NCI-H748 (cell line): ENCODE results near the gene CLDN5.

Experiments used
- DNase-seq: peaks from one replicate; lab custom pipeline; 2025; ENCODE audit not compliant: unreplicated experiment; lab: John Stamatoyannopoulos, UW

Gene CLDN5

DNA sequence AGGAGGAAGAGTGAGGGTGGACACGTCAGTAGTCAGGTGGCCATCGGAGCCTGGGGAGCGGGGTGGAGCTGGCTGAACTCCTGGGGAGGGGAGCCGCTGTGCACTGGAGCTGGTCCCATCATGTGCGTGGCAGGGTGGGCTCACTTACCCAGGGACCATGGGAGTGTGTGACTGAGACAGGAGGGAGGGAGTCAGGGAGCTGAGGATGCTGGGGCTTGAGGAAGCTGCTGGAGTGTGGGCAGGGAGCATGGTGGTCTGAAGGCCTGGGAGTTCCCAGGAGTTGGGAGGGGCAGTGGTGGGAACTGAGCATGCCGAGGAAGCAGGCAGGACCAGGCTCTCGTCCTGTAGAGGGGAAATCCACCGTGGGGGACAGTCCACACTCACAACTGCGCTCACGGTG is 18.0 kb downstream of the CLDN5 start:
- DNase-seq: no peak

DNA sequence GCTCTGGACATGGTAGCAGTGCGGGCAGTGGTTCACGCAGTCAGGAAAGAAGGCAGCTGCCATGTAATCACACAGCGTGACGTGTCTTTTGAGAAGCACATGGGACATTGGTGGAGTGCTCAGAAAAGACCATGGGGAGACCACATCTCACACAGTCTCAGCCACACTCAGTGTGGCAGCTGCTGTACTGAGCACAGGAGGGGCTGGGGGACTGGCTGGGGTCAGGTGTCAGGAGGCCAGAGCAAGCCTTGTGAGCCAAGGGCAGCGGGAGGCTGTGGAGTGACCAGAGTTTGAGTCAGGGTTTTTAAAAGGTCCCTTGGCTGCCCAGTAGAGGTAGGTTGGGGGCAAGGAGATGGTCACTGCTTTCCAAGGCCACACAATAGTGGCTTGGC is 18.5 kb downstream of the CLDN5 start:
- no peak for DNase-seq

DNA sequence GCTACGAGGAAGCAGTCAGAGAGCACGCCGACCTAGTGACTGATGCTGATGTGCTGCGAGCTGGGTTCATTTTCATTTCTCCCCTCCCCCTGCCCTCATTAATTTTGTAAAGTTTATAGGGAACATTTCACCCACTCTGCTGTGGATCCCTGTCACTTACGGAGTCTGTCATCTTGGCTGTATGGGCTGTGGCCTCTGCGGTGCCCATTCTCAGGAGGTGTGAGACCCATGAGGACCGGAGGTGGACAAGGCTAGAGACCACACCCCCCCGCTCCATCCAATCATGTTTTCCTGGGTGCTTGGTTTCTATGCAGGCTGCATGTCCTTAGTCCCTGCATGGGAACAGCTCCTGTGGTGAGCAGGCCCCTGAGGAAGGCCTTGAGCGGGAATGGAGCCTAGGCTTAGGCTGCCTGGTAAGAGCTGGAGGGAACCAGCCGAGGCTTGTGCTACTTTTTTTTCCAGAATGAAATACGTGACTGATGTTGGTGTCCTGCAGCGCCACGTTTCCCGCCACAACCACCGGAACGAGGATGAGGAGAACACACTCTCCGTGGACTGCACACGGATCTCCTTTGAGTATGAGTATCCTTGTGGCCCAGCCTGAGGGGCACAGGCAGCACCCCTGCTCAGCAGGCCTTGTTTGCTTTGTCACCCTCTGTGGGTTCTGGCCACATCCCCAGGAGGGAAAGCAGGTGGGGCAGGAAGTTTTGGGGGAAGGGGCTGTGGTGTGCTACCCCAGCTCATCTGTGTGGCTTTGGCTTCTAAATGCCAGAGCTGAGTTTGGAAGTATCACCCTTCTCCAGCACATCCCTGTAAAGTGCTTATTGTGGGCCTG is 19.1 kb downstream of the CLDN5 start:
- DNase-seq: no peak

DNA sequence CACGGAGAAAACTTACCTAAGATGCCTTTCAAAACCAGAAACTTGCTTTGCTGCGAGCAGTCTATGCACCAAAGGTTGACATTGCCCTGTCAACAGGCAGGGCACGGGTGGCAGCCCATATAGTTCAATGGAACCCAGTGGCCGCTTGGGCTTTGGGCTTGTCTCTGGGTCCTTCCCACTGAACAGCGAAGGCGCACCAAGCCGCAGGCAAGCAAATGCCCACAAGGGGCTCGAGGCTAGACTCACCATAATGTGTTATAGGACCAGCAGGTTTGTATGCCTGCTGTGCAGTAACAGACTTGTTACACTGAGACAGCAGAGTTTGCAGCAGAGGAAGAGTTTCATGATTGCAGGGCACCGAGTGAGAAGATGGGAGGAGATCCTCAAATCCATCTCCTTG is 20.3 kb downstream of the CLDN5 start:
- no peak for DNase-seq

DNA sequence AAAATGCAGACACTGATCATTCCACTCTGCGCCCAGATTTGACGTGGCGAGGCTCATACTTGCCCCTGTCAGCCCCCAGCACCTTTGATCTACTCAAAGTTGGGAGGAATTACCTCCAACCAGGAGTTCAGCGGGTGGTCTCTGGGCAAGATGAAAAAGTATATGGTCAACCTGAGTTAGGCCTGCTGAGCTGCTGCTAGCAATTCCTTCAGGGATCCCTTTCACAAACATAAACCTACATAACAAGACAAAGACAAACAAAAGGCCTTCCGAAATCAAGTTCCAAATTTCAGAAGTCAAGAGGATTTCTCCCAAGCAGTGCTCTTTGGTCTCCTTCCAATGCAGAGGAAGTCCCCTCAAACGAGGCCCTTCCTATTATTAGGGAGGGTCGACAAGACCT is 20.8 kb downstream of the CLDN5 start:
- no peak for DNase-seq

DNA sequence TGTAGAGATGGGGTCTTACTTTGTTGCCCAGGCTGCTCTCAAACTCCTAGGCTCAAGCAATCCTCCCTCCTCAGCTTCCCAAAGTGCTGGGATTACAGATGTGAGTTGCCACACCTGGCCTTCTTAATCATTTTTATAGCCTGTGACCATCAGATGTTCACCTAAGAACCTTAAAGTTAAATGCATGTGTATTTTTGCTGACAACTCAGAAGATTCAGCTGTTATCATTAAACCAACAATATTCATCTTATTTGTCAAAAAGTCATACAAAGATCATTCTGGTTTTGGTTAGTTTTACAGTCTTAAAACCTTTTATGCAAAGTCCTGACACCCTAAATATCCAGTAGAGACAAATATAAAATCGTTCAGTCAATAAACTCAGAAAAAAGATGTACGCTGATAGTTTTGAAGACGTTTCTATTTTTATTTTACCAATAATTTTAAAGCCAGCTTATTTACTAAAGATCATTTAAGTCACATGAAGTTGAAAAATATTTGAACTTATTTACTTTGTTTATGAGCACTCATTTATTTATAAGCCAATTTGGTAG is 22.2 kb downstream of the CLDN5 start:
- no peak for DNase-seq

DNA sequence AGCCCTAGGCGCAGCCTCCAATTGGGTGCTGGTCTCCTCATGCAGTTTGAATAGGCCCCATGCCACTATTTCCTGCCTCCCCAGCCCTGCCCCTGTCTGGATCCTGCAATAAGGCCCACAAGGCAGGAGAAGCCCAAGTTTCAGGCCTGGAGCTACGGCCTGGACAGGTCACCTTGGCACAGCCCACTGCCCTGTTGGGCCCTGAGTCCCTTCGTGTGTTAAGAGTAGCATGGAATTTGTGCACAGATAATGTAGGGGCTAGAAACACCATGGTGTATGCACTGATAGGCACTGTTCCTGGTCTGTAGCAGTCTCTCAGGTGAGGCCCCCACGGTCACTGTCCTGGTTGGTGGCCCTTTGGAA is 24.3 kb downstream of the CLDN5 start:
- DNase-seq: no peak

DNA sequence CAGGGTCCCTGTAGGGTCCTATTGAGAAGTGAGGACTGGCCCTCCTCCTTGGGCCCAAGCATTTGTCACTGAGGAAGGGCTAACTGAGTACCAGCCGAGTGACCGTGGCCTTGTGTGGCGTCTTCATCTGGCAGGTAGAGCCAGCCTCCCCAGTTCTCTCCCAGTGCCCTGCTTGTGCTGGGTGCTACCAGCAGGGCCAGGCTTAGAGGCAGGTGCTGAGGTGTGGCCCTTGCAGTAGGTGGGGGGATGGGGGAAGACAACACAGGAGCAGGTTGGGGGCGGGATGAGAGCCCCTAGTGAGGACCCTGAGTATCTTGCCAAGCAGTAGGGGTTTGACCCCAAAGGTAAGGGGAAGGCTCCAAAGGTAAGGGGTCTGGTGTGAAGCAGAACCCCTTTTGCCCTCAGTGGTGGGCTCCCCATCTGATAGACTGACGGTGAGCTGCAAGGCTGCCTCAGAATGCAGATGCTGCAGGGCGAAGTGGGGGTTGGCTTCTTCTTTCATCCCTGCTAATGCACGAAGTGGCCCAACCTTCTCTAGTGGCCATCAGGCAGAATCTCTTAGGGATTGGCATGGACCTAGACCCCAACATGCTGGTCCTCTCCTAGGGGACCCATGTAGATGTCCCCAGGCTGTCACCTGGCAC is 24.9 kb downstream of the CLDN5 start:
- no peak for DNase-seq

DNA sequence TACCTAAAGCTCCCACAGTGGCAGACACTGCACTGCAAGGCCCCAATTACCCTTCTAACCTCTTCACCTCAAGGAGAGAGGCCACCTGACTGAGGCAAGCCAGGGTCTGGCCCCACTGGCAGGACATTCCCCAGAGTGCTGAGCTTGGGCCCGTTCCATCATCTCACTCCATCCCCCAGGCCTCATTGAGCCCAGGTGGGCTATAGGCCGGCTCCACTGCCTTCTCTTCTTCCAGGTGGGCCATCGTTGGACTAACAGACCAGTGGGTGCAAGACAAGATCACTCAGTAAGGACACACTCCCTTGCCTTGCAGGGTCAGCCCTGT is 25.4 kb downstream of the CLDN5 start:
- no peak for DNase-seq

DNA sequence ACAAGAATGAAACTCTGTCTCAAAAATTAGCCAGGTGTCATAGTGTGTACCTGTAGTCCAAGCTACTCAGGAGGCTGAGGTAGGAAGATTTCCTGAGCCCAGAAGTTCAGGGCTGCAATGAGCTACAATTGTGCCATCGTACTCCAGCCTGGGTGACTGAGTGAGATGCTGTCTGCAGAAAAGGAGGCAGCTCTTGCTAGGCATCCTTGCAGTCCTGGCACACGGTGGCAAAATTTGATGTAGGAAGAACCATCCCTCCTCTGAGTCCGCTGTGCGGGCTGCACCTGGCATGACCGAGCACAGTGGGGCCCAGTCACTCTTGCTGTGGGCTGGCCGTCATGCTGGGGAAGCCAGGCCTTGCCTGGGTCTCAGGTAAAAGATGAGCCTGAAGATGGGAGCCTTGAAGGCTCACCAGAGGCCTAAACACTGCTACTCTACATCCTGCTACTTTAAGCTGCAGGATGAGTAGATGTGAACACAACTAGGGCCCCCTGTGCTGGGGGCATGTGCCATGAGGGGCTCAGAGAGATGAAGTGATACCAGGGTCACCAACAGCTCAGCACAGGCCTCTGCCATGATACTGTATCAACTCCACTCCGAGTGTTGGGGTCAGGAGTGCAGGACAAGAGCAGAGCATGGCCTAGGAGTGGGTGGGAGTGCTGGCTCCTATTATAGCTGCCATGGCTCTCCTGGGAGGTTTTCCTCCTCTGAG is 25.9 kb downstream of the CLDN5 start:
- DNase-seq: no peak

DNA sequence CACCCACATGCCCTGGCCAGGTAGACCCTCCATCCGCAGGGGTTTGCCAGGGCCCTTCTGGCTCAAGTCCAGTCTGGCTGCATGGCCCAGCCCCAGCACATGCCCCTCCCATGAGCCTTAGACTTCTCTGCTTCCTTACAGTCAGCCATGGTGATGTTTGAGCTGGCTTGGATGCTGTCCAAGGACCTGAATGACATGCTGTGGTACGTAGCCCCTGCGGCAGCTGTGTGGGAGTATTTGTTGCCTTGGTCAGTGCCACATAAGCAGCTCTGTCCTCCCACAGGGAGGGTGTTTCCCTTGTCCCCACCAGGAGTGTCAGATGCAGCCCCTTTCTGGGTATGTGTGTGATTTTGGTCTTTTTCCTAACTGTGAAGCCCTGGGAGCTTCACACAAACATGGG is 27.0 kb downstream of the CLDN5 start:
- DNase-seq: no peak

DNA sequence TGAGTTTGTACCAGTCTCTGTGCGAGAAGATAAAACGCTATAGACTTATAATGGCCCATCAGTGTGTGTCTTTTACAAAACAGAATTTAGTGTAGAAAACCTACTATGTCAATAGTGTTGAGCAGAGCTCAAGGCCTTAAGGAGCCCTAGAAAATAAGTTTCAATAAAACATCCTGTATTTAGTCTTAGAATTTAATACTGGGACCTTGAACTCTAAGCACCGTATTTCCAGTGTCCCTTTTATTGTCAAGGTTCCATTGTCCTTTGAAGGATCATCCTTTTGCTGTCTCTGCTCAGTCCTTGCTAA is 27.9 kb downstream of the CLDN5 start:
- DNase-seq: no peak

DNA sequence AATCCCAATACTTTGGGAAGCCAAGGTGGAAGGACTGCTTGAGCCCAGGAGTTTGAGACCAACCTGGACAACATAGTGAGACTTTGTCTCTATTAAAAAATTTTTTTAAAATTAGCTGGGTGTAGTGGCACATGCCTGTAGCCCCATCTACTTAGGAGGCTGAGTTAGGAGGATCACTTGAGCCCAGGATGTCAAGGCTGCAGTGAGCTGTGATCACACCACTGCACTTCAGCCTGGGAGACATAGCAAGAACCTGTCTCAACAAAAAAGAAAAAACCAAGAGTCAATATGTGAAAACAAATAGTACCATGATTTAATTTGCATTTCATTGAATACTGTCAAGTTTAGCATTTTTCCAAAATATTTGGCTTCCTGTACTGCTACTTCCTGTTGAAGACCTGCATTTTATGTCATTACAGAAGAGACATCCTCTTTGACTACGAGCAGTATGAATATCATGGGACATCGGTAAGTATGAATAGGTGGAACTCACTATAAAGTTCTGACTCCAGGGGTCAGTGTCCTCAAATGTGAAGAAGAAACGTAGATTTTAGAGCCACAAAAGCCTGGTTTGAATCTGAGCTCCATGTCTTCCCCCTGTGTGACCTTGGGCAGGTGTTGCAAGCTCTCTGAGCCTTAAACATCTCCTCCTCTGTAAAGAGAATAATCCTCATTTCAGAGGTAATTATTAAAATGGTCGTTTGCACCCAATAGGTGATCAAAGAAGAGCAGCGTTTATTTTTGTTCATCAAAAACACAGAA is 28.5 kb downstream of the CLDN5 start:
- no peak for DNase-seq

DNA sequence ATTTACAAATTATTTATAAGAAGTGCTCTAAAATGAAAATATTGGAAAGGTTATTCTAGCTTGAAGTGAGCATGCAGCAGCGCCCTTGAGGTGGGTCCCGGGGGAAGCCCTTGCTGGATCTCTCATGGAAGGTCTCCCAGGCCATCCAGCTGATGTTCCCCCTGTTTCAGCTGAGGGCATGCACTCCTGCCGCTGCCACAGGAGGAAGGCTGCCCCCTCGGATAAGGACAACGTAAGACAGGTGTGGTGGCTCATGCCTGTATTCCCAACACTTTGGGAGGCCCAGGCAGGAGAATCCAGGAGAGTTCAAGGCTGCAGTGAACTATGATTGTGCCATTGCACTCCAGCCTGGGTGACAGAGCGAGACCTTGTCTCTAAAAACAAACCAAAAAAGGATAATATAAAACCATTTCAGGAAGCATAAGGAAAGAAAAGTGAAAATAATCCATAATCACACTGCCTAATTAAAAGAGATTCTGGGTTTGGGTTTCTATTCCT is 29.5 kb downstream of the CLDN5 start:
- DNase-seq: no peak

DNA sequence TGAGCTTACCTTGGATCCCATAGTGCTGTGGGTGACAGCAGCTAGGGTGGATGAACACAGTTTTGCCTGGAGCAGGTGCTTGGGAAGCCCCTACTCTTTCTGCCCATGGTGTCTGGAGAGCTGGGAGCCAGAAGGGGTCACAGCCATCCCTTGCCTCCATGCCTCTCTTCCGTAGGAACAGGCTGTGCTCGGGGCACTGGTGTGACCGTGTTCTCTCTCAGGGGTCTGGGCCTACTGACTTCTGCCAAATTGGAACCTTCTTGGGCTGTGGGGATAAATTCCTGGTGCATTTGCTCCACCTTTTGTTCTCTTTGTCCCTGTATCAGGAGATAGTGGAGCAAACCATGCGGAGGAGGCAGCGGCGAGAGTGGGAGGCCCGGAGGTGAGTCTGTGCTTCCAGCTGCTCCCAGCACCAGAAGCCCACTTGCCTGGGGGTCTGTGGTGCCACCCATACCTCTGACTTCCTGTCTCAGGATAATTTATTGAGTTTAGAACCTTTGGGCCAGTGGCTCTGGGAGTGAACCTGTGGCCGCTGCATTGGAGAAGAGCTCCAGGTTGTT is 30.1 kb downstream of the CLDN5 start:
- no peak for DNase-seq

DNA sequence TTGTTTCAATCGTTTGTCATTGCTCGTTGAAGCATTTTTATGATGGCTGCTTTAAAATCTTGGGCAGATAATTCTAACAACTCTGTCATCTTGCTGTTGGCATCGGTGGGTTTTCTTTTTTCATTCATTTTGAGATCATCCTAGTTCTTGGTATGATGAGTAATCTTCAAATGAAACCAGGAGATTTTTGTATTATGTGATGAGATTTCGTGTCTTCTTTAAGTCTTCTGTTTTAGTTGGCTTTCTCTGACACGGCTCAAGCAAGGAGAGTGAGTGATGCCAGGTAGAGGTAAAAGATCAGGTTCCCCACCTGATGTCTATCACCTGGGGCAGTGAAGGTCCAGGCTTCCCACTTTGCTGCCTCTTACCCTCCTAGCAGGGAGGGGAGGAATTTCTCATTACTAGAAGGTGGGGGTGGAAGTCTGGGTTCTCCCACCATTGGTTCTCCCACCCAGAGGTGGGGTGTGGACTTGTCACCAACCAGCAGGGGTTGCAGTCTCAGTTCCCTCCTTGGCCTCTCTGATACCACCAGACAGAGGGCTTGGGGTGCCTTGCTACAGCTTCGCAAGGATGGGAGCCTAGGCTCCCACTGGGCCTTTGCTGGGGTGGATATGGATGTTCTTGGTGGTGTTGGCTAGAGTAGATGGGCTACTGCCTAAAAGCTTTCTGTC is 31.6 kb downstream of the CLDN5 start:
- DNase-seq: no peak

DNA sequence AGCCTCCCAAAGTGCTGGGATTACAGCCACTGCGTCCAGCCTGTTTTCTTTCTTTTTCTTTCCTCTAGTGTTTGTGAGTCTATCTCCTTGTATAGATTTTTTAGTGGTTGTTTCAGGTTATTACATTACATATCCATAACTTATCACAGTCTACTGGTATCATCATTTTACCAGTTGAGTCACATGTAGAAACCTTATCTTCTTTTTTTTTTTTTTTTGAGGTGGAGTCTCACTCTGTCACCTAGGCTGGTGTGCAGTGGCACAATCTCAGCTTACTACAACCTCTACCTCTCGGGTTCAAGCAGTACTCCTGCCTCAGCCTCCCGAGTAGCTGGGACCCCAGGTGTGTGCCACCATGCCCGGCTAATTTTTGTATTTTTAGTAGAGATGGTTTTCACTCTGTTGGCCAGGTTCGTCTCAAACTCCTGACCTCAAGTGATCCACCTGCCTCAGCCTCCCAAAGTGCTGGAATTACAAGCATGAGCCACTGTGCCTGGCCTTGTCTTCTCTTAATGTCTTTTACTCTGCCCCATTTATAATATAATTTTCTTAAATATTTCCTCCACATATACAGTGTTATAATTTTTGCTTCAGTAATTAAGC is 33.5 kb downstream of the CLDN5 start:
- no peak for DNase-seq

DNA sequence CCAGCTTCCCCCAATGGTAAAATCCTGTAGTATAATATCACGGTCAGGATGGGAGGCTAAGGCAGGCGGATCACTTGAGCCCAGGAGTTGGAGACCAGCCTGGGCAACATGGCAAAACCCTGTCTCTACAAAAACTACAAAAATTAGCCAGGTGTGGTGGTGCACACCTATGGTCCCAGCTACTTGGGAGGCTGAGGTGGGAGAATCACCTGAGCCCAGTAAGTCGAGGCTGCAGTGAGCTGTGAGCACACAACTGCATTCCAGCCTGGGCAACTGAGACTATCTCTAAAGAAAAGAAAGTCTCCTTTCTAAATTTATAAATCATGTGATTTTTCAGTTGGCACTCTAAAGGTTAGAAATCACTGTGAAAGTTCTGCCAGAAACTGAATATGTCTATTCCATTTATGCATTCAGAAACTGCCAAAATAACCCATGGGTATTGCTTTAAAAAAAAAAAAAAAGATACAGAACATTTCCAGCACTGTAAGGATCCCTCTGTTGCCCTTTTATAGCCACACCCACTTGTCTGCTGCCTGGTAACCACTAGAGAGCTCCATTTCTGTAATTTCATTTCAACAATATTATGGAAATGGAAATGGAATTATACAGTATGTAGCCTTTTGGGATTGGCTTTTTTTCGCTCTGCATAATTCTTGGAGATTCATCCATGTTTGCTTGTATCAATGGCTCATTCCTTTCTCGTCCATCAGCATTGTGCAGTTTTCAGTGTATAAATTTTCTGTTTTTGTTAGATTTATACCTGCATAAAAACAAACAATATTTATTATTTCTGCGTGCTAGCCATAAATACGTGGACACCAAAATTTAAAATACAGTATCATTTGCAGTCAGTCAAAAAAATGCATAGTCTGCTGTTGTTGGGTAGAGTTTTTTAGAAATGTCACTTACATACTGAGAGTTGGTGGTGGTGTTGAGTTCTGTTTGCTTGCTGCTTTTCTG is 35.0 kb downstream of the CLDN5 start:
- no peak for DNase-seq

DNA sequence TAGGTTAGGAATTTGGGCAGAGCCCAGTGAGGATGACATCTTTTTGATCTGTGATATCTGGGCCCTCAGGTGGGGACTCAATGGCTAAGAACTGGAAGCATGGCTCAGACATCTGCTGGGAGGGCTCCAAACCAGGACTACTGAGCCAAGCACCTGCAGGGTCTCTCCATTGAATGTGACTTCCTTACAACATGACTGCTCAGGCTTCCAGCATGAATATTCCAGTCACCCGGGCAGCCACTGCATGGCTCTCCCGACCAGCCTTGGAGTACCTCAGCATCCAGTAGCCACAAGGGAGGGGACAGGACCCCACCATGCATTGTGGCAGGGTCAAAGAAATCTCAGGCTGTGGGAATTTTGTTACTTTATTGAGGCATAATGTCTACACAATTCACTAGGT is 35.9 kb downstream of the CLDN5 start:
- no peak for DNase-seq
